ENCODE results near the gene HOXB4.

HOXB4 gene

GRCh38 chr17:48528936-48529682 lies 49.0 kb downstream of the HOXB4 start:
- TF ChIP-seq, protein P1, sequence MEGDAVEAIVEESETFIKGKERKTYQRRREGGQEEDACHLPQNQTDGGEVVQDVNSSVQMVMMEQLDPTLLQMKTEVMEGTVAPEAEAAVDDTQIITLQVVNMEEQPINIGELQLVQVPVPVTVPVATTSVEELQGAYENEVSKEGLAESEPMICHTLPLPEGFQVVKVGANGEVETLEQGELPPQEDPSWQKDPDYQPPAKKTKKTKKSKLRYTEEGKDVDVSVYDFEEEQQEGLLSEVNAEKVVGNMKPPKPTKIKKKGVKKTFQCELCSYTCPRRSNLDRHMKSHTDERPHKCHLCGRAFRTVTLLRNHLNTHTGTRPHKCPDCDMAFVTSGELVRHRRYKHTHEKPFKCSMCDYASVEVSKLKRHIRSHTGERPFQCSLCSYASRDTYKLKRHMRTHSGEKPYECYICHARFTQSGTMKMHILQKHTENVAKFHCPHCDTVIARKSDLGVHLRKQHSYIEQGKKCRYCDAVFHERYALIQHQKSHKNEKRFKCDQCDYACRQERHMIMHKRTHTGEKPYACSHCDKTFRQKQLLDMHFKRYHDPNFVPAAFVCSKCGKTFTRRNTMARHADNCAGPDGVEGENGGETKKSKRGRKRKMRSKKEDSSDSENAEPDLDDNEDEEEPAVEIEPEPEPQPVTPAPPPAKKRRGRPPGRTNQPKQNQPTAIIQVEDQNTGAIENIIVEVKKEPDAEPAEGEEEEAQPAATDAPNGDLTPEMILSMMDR (conservative IDR thresholded peaks at IDR 0.05), result no peak
- no peak overlapping the region for H3K27ac ChIP-seq

- TF ChIP-seq, protein P1 (conservative IDR thresholded peaks at IDR 0.05), result no peak
- H3K27ac ChIP-seq, result no peak overlapping the region
Observed at GRCh38 chr17:48528153-48528935, 49.8 kb downstream of the HOXB4 start.

GRCh38 chr17:48527547-48527932 lies 50.6 kb downstream of the HOXB4 start:
- TF ChIP-seq, protein P1 (conservative IDR thresholded peaks at IDR 0.05), result no peak

GRCh38 chr17:48526608-48527546 lies 51.3 kb downstream of the HOXB4 start:
- no peak overlapping the region for H3K27ac ChIP-seq
- TF ChIP-seq, protein P1 (conservative IDR thresholded peaks at IDR 0.05), result no peak

More at GRCh38 chr17:48527547-48527932, 50.6 kb downstream of the HOXB4 start:
- no peak overlapping the region for H3K27ac ChIP-seq
